A673 (cell line): ENCODE results near the gene EDA2R. TPM values are rescaled to one million over a fixed set of nuclear protein-coding genes. Genes with fewer than 3 reads are reported as not detected.

Source experiments
- BruUV-seq: library from RNA; stranded (reverse); fragments of 400-500 nt; replicated peaks from 2 replicates; lab custom pipeline; 2021; lab: Mats Ljungman, UMichigan
- CTCF ChIA-PET: fragments of 300-600 bp; sonication (Branson Sonifier 250); formaldehyde crosslinking; loops from one replicate; lab custom pipeline; 2022; ENCODE audit warnings: antibody characterized with exemption; lab: Charles Lee
- POLR2A ChIA-PET: fragments of 300-600 bp; sonication (Branson Sonifier 250); formaldehyde crosslinking; loops from one replicate; lab custom pipeline; 2022; ENCODE audit warnings: antibody characterized with exemption; ENCODE audit not compliant: low non-redundant PET; lab: Charles Lee
- DNase-seq: peaks from one replicate; pipeline ENCODE4 v3.0.0-alpha.2; 2015; ENCODE audit warnings: low spot score
- H3K27ac ChIP-seq: fragments of 200-600 bp; sonication (generic); 2 replicates; pipeline ENCODE4 v1.5.1; 2016; ENCODE audit warnings: mixed run types, low read depth, mild to moderate bottlenecking, mixed read lengths, antibody characterized with exemption, low read length; ENCODE audit not compliant: poor library complexity, severe bottlenecking
- H3K27me3 ChIP-seq: fragments of 200-600 bp; sonication (generic); replicated peaks from 2 replicates; pipeline ENCODE4 v1.6.1; 2017; ENCODE audit warnings: mixed run types, low read depth, mild to moderate bottlenecking, mixed read lengths, antibody characterized with exemption, low read length; ENCODE audit not compliant: insufficient read depth, poor library complexity
- H3K36me3 ChIP-seq: fragments of 200-600 bp; sonication (generic); 2 replicates; pipeline ENCODE4 v1.6.1; 2016; ENCODE audit warnings: mixed run types, mild to moderate bottlenecking, mixed read lengths, antibody characterized with exemption, low read length; ENCODE audit not compliant: insufficient read depth, poor library complexity, severe bottlenecking
- H3K4me1 ChIP-seq: fragments of 200-600 bp; sonication (generic); 2 replicates; pipeline ENCODE4 v1.6.1; 2017; ENCODE audit warnings: mixed run types, mild to moderate bottlenecking, mixed read lengths, antibody characterized with exemption, low read length; ENCODE audit not compliant: insufficient read depth, poor library complexity, severe bottlenecking
- H3K4me3 ChIP-seq: fragments of 200-600 bp; sonication (generic); 2 replicates; pipeline ENCODE4 v1.5.1; 2016; ENCODE audit warnings: low read depth, mixed run types, mild to moderate bottlenecking, mixed read lengths, low read length; ENCODE audit not compliant: poor library complexity, severe bottlenecking
- H3K9me3 ChIP-seq: fragments of 200-600 bp; sonication (generic); 2 replicates; pipeline ENCODE4 v1.6.1; 2016; ENCODE audit warnings: mixed run types, low read depth, mild to moderate bottlenecking, mixed read lengths, antibody characterized with exemption, low read length; ENCODE audit not compliant: poor library complexity, severe bottlenecking
- EZH2 ChIP-seq: fragments of 200-600 bp; sonication (generic); IDR thresholded peaks from 2 replicates; pipeline ENCODE4 v1.6.1; 2017; ENCODE audit warnings: borderline replicate concordance, low read depth, mild to moderate bottlenecking, mixed read lengths, antibody characterized with exemption, low read length; ENCODE audit not compliant: poor library complexity, severe bottlenecking
- intact Hi-C: fragments of 100-400 bp; cut with micrococcal nuclease; formaldehyde crosslinking; loops from one replicate; pipeline ENCODE4 v1.10.0; 2022; ENCODE audit not compliant: unreplicated experiment
- total RNA-seq: library from RNA; stranded (reverse); gene quantifications from 2 replicates; pipeline ENCODE4 v1.2.3, GENCODE V29; 2021
- TF ChIP-seq, protein P1 (sequence below): fragments of 300-800, 200-600 bp; sonication (generic); conservative IDR thresholded peaks from 2 replicates; pipeline ENCODE4 v1.5.1; 2017; ENCODE audit warnings: low read depth, mild to moderate bottlenecking, antibody characterized with exemption, low read length, moderate library complexity, mixed read lengths

The EDA2R gene
- total RNA-seq, 1 experiment from 2014 or later = not detected

DNA sequence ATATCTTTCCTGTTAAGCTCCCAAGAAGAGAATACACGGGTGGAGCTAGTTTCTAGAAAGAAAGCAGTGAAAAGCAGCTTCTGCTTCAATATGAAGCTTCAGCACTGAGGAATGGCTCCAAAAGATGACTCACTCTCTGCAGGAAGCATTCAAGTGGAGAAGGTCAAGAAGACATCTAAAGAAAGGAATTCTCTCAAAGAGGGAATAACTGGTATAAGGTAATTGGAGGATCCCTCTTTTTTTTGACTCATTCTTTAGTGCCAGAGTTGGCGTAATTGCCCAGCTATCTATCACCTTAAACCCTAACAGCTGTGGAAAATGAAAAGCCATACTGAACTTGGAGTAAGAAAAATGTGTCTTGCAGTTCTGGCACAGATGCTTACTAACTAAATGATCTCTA, 3.5 kb downstream of the EDA2R start:
- intact Hi-C loops = no loop called here
- no peaks in the 10 kb centered on the region for H3K27me3 ChIP-seq
- ChIA-PET CTCF (no interaction called here), POLR2A (no interaction called here)
- BruUV-seq = no TSS peak
- no peaks in the 10 kb centered on the region for H3K36me3 ChIP-seq
- peak; percentile 1 for DNase-seq
- peaks cover 4% of the 10 kb centered on the region for H3K9me3 ChIP-seq
- no peak overlapping the region for H3K27ac ChIP-seq
- TF ChIP-seq EZH2 = no peak
- TF ChIP-seq, protein P1, sequence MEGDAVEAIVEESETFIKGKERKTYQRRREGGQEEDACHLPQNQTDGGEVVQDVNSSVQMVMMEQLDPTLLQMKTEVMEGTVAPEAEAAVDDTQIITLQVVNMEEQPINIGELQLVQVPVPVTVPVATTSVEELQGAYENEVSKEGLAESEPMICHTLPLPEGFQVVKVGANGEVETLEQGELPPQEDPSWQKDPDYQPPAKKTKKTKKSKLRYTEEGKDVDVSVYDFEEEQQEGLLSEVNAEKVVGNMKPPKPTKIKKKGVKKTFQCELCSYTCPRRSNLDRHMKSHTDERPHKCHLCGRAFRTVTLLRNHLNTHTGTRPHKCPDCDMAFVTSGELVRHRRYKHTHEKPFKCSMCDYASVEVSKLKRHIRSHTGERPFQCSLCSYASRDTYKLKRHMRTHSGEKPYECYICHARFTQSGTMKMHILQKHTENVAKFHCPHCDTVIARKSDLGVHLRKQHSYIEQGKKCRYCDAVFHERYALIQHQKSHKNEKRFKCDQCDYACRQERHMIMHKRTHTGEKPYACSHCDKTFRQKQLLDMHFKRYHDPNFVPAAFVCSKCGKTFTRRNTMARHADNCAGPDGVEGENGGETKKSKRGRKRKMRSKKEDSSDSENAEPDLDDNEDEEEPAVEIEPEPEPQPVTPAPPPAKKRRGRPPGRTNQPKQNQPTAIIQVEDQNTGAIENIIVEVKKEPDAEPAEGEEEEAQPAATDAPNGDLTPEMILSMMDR = no peak
- no peaks in the 10 kb centered on the region for H3K4me1 ChIP-seq
- H3K4me3 ChIP-seq = no peak overlapping the region

DNA sequence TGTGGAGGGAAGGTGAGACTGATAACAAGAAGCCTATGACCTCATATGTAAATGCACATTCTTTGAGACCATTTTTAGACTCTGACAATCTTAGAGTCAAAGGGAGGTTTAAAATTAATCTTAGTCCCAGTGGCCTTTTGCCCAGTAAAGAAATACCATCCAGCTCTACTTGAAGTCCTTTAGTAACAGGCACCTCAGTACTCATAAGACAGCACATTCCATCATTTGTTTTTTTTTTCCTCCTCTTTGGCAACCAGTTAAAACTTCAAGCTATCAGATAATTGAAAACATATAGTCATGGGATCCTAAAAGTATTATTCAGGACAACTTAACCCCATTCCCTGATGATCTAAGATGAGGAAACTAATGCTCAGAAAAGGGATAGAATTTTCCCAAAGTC, 4.6 kb downstream of the EDA2R start:
- BruUV-seq = no TSS peak
- no peaks in the 10 kb centered on the region for H3K36me3 ChIP-seq
- TF ChIP-seq, protein P1 = no peak
- POLR2A ChIA-PET = no interaction called here
- intact Hi-C loops = no loop called here
- no peak overlapping the region for H3K4me3 ChIP-seq
- no peaks in the 10 kb centered on the region for H3K9me3 ChIP-seq
- H3K4me1 ChIP-seq = no peaks in the 10 kb centered on the region
- H3K27me3 ChIP-seq = no peaks in the 10 kb centered on the region
- CTCF ChIA-PET = no interaction called here
- no peak overlapping the region for H3K27ac ChIP-seq
- no peak for DNase-seq

DNA sequence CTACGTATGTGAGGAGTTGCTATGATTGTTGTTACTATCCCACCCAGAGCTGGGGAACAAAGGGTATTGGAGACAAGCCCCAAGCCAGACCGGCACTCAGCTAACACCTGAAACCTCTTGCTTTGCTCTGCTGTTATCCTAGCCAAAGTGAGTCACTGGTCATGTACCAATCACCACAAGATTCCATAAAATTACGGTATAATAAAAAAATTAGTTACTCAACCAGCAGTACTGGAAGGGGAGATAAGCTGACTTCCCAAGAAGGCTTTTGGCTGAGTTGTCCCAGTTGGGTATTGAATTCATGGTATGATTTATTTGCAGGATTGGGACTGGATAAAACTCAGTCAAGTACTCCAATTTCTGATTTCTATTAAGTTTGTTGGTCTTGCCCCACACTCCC, 5.3 kb downstream of the EDA2R start:
- Histone ChIP-seq H3K4me3 (no peak overlapping the region), H3K36me3 (no peaks in the 10 kb centered on the region), H3K4me1 (no peaks in the 10 kb centered on the region), H3K27me3 (no peaks in the 10 kb centered on the region), H3K27ac (no peak overlapping the region), H3K9me3 (no peaks in the 10 kb centered on the region)
- TF ChIP-seq EZH2 = no peak
- TF ChIP-seq, protein P1 = no peak
- intact Hi-C loops = no loop called here
- no peak for DNase-seq
- ChIA-PET CTCF (no interaction called here), POLR2A (no interaction called here)
- BruUV-seq = no TSS peak
